ENCODE data around the gene FKBP1A.
A peak's percentile ranks its signal among the peaks of the same experiment; 100 is the strongest.

Gene FKBP1A

GRCh38 chr20:1386323-1386722, 6.5 kb downstream of the FKBP1A start:
- no peak for DNase-seq (ENCODE audit: low read depth in 2 of 2)

- no peak for DNase-seq (ENCODE audit: low read depth in 2 of 2)
Observed at GRCh38 chr20:1383623-1384404, 9.0 kb downstream of the FKBP1A start.

GRCh38 chr20:1382670-1383069, 10.2 kb downstream of the FKBP1A start:
- no peak for DNase-seq (ENCODE audit: low read depth in 2 of 2)

- DNase-seq (ENCODE audit: low read depth in 2 of 2), result no peak
Observed at GRCh38 chr20:1381753-1382591, 10.9 kb downstream of the FKBP1A start.

- no peak for DNase-seq (ENCODE audit: low read depth in 2 of 2)
Observed at GRCh38 chr20:1378735-1379125, 14.1 kb downstream of the FKBP1A start.

GRCh38 chr20:1377984-1378734, 14.7 kb downstream of the FKBP1A start:
- DNase-seq (ENCODE audit: low read depth in 2 of 2), result no peak

- DNase-seq (ENCODE audit: low read depth in 2 of 2), result no peak
Observed at GRCh38 chr20:1377341-1377871, 15.4 kb downstream of the FKBP1A start.

GRCh38 chr20:1376408-1377270, 16.2 kb downstream of the FKBP1A start:
- DNase-seq (ENCODE audit: low read depth in 2 of 2), result no peak

- DNase-seq (ENCODE audit: low read depth in 2 of 2), result no peak
Observed at GRCh38 chr20:1376007-1376406, 16.8 kb downstream of the FKBP1A start.

GRCh38 chr20:1375515-1375914, 17.3 kb downstream of the FKBP1A start:
- peak; percentile 33 to 39 for DNase-seq (ENCODE audit: low read depth in 2 of 2)

GRCh38 chr20:1374246-1374645, 18.6 kb downstream of the FKBP1A start:
- DNase-seq (ENCODE audit: low read depth in 2 of 2), result no peak

GRCh38 chr20:1373614-1374013, 19.2 kb downstream of the FKBP1A start:
- DNase-seq (ENCODE audit: low read depth in 2 of 2), result no peak

GRCh38 chr20:1373036-1373435, 19.8 kb downstream of the FKBP1A start:
- DNase-seq (ENCODE audit: low read depth in 2 of 2), result no peak

- no peak for DNase-seq (ENCODE audit: low read depth in 2 of 2)
Observed at GRCh38 chr20:1371830-1372539, 20.9 kb downstream of the FKBP1A start.

GRCh38 chr20:1371202-1371782, 21.6 kb downstream of the FKBP1A start:
- DNase-seq (ENCODE audit: low read depth in 2 of 2), result no peak

- DNase-seq (ENCODE audit: low read depth in 2 of 2), result peak in 1 of 2 experiments; percentile 17
Observed at GRCh38 chr20:1370548-1371110, 22.2 kb downstream of the FKBP1A start.

- no peak for DNase-seq (ENCODE audit: low read depth in 2 of 2)
Observed at GRCh38 chr20:1369970-1370369, 22.9 kb downstream of the FKBP1A start.

GRCh38 chr20:1368448-1369199, 24.2 kb downstream of the FKBP1A start:
- no peak for DNase-seq (ENCODE audit: low read depth in 2 of 2)

- no peak for DNase-seq (ENCODE audit: low read depth in 2 of 2)
Observed at GRCh38 chr20:1367479-1367878, 25.4 kb downstream of the FKBP1A start.

Measured in fibroblast of skin of left quadriceps (primary cell).